Embryonic facial prominence (tissue), 1 donor: ENCODE results near the gene FNDC8.
"Not testable (repeated sequence)": the region's sequence is repeated elsewhere in the genome, so short reads cannot be mapped to it uniquely, and the experiment has no call there.

Experiments
- DNase-seq: peaks from one replicate; pipeline ENCODE4 v3.0.0-alpha.2; 2016; ENCODE audit errors: extremely low spot score

The FNDC8 gene

DNA sequence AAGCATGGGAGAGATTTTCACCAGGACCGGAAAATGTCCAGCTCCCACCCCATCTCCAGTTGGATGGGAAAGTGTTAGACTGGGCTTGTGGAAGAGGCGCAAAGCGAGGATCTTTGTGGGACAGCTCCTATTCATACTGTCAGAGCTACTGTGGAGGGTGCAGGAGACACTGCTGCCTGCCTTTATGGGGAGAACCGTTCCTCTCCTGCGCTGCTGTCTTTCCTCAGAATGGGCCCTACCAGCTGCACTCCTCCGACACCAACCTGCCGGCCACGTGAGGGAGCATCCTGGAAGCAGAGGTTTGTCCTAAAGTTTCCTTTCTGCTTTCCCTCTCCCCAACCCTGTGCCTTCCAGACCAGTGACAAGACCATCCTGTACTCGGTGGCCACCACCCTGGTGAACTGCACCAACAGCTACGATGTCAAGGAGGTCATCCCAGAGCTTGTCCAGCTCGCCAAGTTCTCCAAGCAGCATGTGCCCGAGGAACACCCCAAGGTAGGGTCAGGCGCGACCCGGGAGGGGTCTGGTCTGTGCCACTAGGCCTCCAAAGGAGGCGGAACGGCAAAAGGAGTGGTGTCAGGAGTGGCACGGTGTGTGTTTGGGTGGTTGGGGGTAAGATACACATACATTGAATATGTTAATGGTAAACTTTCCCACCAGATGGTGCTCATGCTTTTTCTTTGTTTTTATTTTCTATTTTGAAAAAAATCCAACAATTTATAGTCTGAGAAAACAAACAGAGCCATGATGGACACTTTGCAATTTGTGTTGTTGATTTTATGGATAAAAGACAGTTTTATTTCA lies 49.8 kb downstream of the FNDC8 start:
- no peak for DNase-seq

DNA sequence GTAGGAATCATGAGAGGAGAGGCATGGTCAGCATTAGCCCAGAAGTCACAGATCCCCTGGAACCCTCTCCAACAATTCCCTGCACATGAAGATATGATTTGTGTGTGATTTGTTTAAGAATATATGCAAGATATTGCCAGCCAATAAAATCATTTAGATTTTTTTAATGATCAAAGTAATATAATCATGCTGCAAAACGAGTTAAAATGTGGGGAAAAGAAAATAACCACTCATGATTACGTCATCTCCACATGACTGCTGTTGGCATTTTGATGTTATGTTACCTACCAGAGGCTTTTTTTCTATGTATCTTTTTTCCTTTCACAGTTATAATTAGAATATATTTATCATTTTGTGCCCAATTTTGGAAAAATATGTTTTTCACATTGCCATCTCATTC lies 50.4 kb downstream of the FNDC8 start:
- DNase-seq: no peak

DNA sequence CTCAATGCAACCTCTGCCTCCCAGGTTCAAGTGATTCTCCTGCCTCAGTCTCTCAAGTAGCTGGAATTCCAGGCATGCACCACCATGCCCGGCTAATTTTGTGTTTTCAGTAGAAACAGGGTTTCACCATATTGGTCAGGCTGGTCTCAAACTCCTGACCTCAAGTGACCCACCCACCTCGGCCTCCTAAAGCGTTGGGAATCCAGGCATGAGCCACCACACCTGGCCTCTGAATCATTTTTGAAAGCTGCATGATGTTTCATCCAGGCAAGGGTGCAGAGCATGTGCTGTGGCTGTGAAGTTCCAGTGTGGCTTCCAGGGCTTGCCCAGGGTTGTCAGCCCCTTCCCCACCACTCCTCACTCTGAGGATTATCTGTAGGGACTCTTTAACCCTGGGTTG lies 50.9 kb downstream of the FNDC8 start:
- not testable (repeated sequence) for DNase-seq

DNA sequence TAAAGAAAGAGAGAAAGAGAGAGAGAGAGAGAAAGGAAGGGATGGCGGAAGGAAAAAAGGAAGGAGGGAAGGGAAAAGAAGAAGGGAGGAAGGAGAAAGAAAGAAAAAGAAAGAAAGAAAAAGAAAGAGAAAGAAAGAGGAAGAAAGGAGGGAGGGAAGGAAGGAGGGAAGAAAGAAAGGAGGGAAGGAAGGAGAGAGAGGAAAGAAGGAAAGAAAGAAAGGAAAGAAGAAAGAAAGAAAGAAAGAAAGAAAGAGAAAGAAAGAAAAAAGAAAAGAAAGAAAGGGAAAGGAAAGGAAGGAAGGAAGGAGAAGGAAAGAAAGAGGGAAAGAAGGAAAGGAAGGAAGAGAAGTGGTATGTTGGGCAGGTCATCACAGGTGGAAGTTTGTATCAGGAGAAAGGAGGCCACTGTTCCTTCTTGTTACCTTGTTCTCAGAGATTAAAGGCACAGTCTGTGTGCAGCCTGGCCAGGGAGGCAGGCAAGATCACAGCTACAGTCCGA lies 53.5 kb downstream of the FNDC8 start:
- DNase-seq: no peak

DNA sequence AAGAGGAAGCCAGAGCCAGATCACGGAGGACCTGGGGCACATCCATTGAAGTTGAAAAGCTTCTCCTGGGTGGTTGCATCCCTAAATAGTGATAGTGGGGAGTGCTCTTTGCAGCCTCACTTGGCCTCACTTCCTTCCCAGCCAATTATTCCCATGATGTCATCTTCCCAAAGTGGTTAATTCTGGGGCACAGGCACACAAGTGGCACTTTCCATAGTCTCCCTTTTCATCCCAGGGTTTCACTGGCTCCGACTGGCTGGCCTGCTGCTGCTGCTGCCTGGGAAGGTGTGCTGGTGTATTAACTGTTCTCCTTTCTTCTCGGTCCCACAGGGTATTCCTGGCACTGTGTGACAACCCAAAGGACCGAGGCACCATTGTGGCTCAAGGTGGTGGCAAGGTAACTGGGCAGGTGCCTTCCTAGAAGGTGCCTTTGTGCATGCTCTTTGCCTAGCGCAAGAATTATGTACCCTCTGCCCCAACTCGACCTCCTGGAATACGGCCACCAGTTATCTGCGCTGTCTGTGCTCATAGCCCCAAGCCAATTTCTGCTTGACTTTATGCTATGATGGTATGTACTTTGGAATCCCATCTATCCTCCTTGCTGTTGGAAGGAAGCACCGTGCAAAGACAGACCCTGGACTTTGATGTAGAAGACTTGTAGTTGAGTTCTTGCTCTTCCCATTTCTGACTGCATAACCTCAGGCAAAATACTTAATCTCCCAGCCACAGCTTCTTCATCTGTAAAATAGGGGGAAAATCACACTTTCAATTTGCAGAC lies 54.4 kb downstream of the FNDC8 start:
- DNase-seq: no peak

DNA sequence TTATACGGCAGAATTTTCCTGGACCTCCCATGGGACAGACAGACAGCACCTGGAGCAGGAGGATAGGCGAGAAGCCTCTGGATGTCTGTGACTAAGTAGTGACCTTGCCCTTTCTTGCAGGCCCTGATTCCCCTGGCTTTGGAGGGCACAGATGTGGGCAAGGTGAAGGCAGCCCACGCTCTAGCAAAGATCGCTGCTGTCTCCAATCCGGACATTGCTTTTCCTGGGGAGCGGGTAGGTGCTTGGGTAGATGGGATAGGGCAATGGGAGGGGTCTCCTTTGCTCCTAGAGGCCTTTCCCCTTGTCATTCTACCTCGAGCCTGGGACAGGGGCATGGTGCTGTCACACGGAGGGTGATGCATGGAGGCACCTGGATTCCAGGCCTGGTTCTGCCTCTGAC lies 55.5 kb downstream of the FNDC8 start:
- no peak for DNase-seq

DNA sequence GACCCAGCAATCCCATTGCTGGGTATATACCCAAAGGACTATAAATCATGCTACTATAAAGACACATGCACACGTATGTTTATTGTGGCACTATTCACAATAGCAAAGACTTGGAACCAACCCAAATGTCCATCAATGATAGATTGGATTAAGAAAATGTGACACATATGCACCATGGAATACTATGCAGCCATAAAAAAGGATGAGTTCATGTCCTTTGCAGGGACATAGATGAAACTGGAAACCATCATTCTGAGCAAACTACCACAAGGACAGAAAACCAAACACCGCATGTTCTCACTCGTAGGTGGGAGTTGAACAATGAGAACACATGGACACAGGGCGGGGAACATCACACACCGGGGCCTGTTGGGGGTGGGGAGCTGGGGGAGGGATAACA lies 58.0 kb downstream of the FNDC8 start:
- DNase-seq: not testable (repeated sequence)
